Measurements from ENCODE around the gene LRRC53.

Gene LRRC53

DNA sequence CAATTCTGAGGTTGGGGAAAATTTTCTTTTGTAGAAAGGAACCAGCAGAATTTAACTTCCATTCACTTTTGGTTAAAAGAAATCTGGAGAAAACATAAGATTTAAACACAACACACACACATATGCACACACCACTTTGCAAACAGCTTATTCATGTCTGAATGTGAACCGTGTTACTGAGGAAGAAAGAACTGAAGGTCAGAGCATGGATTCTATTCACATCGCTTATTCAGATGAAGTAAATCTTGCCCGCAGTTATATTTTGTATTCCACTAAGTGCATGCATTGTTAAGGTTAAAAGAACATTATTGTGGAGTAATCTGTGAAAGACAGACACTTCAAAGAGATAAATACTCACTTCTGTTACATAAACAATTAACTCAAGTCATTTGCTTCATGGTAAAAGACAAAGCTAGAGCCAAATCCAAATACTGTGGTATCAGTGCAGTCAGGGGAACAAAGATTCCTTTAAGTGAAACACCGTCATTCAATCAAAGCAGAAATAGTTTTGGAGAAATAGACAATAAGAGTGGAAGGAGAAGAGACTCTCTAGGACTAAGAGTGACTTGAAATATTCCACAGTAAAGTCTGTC is 82.0 kb downstream of the LRRC53 start:
- DNase-seq (ENCODE audit: low spot score), result no peak

DNA sequence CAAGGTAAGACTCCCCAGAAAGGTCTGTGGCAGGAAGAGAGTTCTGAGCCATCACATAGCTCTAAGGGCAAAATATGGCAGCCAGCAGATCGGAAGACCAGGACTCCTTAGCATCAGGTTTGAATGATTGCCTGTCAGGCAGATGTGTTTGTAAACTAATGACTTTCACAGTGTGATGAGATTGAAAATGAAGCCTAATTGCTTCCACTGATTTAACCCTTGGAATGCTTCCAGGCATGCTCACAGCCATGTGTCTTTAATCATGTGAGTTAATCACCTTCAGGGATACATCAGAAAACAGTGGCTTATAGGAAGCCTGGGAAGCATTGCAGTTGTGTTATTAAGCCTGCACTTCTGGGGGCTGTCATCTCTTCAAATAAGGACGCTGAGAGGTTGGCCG is 82.8 kb downstream of the LRRC53 start:
- DNase-seq (ENCODE audit: low spot score), result no peak

DNA sequence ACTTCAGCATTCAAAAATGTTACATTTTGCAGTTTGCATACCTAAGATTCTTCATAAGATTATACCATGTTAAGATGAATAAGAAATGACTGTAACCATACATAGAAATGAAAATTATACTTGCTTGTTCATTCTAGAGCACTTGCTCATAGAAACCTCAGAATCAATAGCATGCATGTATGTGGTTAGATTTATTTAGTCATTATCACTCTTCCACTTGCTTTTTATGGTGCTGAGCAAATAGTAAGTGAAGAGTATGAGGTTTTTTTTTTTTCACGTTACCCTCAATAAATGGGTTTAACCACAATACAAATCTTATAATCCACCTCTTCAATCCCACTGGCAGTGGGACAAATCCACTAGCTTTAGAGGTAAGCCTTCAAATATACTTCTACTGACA is 84.7 kb downstream of the LRRC53 start:
- DNase-seq (ENCODE audit: low spot score), result no peak

DNA sequence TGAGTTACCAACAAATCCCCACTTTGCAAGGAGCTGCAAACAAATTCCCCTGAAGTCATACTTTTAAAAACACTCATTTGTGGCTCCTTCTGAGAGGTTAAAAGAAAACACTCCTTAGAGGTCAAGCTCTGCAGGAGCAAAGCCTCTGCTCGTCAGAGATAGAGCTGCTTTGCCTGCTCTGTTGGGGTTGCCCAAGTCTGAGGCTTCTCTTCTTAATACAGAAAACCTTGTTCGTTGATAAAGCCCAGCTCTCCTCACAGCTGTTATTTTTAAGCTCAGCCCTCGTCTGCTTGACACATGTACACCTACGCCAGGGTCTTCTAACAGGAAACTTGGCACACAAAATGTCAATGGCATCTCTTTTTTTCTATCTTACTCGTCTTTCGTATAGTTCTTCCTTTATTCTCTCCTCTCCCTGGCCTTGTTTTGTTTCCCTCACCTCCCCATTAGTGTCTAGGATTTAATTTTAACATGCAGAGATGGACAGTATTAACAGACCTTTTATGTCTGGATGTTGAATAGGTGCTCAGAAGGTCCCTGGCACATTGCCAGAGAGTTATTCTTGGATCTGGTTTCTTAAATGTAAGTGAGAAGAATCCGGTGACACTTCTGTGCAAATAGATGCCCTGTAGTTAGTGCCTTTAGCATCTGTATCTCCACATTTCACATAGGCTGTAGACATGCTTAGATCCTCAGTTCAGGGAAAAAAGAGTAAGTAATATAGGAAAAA is 86.0 kb downstream of the LRRC53 start:
- DNase-seq (ENCODE audit: low spot score), result no peak

- no peak for DNase-seq (ENCODE audit: low spot score)
These were observed 86.7 kb downstream of the LRRC53 start for GRCh38 chr1:74425676-74426075.

GRCh38 chr1:74423471-74423870 is 88.9 kb downstream of the LRRC53 start:
- DNase-seq (ENCODE audit: low spot score), result no peak

DNA sequence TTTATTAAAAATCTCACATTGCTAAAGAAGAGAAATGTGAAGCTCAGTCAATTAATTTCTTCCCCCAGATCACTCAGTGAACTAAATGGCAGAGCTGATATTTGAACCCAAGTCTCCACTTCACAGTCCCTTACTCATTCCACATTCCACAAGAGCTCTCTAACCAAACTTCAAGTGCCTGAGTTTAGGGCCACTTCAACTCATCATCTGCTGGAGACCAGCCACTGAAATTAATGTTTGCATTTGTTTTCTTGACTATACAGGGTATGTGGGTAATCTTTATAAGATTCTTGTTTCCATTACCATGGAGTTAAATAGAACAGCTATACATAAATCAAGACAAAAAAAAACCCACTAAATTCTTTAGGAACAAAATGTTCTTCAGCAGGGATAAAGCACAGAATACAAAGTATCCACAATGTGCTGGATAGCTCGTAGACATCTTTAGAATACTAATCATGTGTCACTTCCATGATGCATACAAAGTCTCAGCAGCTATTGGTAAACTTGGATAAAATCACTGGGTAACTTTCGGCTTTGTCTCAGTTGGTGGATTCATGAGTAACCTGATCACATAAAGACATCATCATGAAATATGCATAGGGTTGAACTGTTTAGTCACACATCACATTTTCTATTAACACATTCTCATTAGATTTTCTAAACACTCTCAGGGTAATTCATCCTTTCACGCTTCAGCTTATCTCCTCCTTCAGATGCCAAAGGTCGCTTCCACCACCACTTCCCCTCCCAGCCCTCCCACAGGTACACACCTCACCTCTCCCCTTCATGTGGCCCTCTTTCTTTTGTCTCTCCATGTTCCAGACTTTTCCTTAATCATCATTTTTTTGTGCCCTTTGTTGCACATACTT is 89.8 kb downstream of the LRRC53 start:
- no peak for DNase-seq (ENCODE audit: low spot score)

- DNase-seq (ENCODE audit: low spot score), result no peak
These were observed 91.9 kb downstream of the LRRC53 start for GRCh38 chr1:74420467-74420866.
